Keratinocyte (primary cell): Measurements from ENCODE around the gene KIF24. TPM values are rescaled to one million over a fixed set of nuclear protein-coding genes. Genes with fewer than 3 reads are reported as not detected.

Source experiments
- DNase-seq: peaks from one replicate; pipeline ENCODE4 v3.0.0-alpha.2; 2011; ENCODE audit warnings: low read depth, missing footprints, low spot score
- FAIRE-seq: peaks from 2 replicates; lab custom pipeline; 2011; peaks lifted over from hg19 to GRCh38; lab: Jason Lieb, UNC
- H2AFZ ChIP-seq: 2 replicates; pipeline ENCODE4 v1.6.0; 2012; ENCODE audit warnings: low read length, control low read depth, inconsistent platforms; ENCODE audit not compliant: control insufficient read depth
- H3K27ac ChIP-seq: 2 replicates; pipeline ENCODE4 v1.5.1; 2011; ENCODE audit warnings: low read length; ENCODE audit not compliant: control insufficient read depth, insufficient read depth
- H3K27me3 ChIP-seq: 3 replicates; pipeline ENCODE4 v1.6.0; 2011; ENCODE audit warnings: low read length; ENCODE audit not compliant: control insufficient read depth, insufficient read depth; ENCODE audit errors: extremely low read depth
- H3K36me3 ChIP-seq, 2 experiments: 2 replicates in 1 of 2; 3 replicates in 1 of 2; pipeline ENCODE4 v1.5.1; 2011; ENCODE audit warnings: low read length in 2 of 2, mild to moderate bottlenecking in 1 of 2; ENCODE audit not compliant: control insufficient read depth in 2 of 2, insufficient read depth in 2 of 2; ENCODE audit errors: extremely low read depth in 1 of 2
- H3K4me1 ChIP-seq: 3 replicates; pipeline ENCODE4 v1.5.1; 2011; ENCODE audit warnings: low read length; ENCODE audit not compliant: control insufficient read depth, insufficient read depth; ENCODE audit errors: extremely low read depth
- H3K4me2 ChIP-seq: 3 replicates; pipeline ENCODE4 v1.6.0; 2011; ENCODE audit warnings: low read depth, low read length; ENCODE audit not compliant: control insufficient read depth, insufficient read depth; ENCODE audit errors: extremely low read depth
- H3K4me3 ChIP-seq, 3 experiments: fragments of 200-600 bp in 1 of 3; sonication (generic) in 1 of 3; 2 replicates in 2 of 3; 3 replicates in 1 of 3; pipeline ENCODE4 v1.5.1; 2011 to 2016; ENCODE audit warnings: low read length in 3 of 3, mild to moderate bottlenecking in 3 of 3, control low read depth in 2 of 3, inconsistent platforms in 1 of 3, low read depth in 1 of 3, mixed read lengths in 1 of 3, mixed run types in 1 of 3, moderate library complexity in 1 of 3; ENCODE audit not compliant: control insufficient read depth in 2 of 3, insufficient read depth in 2 of 3; ENCODE audit errors: extremely low read depth in 1 of 3
- H3K79me2 ChIP-seq: 2 replicates; pipeline ENCODE4 v1.6.0; 2012; ENCODE audit warnings: low read length; ENCODE audit not compliant: control insufficient read depth, insufficient read depth
- H3K9ac ChIP-seq: 3 replicates; pipeline ENCODE4 v1.6.0; 2011; ENCODE audit warnings: low read length; ENCODE audit not compliant: control insufficient read depth, insufficient read depth; ENCODE audit errors: extremely low read depth
- H3K9me1 ChIP-seq: 3 replicates; pipeline ENCODE4 v1.6.0; 2011; ENCODE audit warnings: low read length; ENCODE audit not compliant: control insufficient read depth, insufficient read depth; ENCODE audit errors: extremely low read depth
- H3K9me3 ChIP-seq: 2 replicates; pipeline ENCODE4 v1.5.1; 2012; ENCODE audit warnings: low read depth, low read length; ENCODE audit not compliant: control insufficient read depth
- H4K20me1 ChIP-seq: 3 replicates; pipeline ENCODE4 v1.6.0; 2011; ENCODE audit warnings: low read length; ENCODE audit not compliant: control insufficient read depth, insufficient read depth; ENCODE audit errors: extremely low read depth
- EZH2 ChIP-seq: IDR thresholded peaks from one replicate; pipeline ENCODE4 v1.6.1; 2012; ENCODE audit warnings: inconsistent platforms, mild to moderate bottlenecking, low read length, moderate library complexity
- dilution Hi-C: fragments of 300-500 bp; cut with MboI; formaldehyde crosslinking; loops from one replicate; pipeline ENCODE4 v1.7.0; 2020; ENCODE audit warnings: low sequenced_read_pairs; ENCODE audit not compliant: extremely low pct_ligation_motif_present
- polyA plus RNA-seq, 5 experiments: library from polyadenylated mRNA; depleted of rRNA in 3 of 5; stranded (reverse) in 3 of 5; stranded (forward) in 1 of 5; unstranded in 1 of 5; fragments of >200 nt; gene quantifications; 1 replicate in 1 of 5; 2 replicates in 3 of 5; 3 replicates in 1 of 5; pipeline versions ENCODE4 v1.2.1 to v1.2.3, GENCODE V29; 2011 to 2012; ENCODE audit warnings: missing spikeins in 2 of 5, low read depth in 1 of 5, low replicate concordance in 1 of 5
- TF ChIP-seq, protein P1 (sequence below), 3 experiments: IDR thresholded peaks in 1 of 3; conservative IDR thresholded peaks in 1 of 3; optimal IDR thresholded peaks in 1 of 3; 2 replicates in 2 of 3; 3 replicates in 1 of 3; pipeline versions ENCODE3 to v1.5.1; 2011; ENCODE audit warnings: low read length in 3 of 3, mild to moderate bottlenecking in 3 of 3, moderate library complexity in 2 of 3, control low read depth in 1 of 3, inconsistent platforms in 1 of 3; ENCODE audit not compliant: insufficient read depth in 2 of 3; ENCODE audit errors: extremely low read depth in 1 of 3

KIF24 gene
- polyA plus RNA-seq, 1 donor (not counting 4 experiments of a cell fraction or from before 2014, with no cell fraction given): 1.8 TPM

- no peaks in the 10 kb centered on the region for H3K36me3 ChIP-seq
- H3K4me3 ChIP-seq: no peak overlapping the region
- no peak overlapping the region for H2AFZ ChIP-seq
- peaks cover 9% of the 10 kb centered on the region for H3K4me1 ChIP-seq
- dilution Hi-C loops: no loop called here
- no peak overlapping the region for H3K4me2 ChIP-seq
- H3K27ac ChIP-seq: no peak overlapping the region
- no peaks in the 10 kb centered on the region for H4K20me1 ChIP-seq
- H3K9me1 ChIP-seq: no peaks in the 10 kb centered on the region
- peaks cover 10% of the 10 kb centered on the region for H3K79me2 ChIP-seq
- no peak overlapping the region for H3K9ac ChIP-seq
- FAIRE-seq (no peak), DNase-seq (no peak)
- TF ChIP-seq EZH2: no peak
- TF ChIP-seq, protein P1, sequence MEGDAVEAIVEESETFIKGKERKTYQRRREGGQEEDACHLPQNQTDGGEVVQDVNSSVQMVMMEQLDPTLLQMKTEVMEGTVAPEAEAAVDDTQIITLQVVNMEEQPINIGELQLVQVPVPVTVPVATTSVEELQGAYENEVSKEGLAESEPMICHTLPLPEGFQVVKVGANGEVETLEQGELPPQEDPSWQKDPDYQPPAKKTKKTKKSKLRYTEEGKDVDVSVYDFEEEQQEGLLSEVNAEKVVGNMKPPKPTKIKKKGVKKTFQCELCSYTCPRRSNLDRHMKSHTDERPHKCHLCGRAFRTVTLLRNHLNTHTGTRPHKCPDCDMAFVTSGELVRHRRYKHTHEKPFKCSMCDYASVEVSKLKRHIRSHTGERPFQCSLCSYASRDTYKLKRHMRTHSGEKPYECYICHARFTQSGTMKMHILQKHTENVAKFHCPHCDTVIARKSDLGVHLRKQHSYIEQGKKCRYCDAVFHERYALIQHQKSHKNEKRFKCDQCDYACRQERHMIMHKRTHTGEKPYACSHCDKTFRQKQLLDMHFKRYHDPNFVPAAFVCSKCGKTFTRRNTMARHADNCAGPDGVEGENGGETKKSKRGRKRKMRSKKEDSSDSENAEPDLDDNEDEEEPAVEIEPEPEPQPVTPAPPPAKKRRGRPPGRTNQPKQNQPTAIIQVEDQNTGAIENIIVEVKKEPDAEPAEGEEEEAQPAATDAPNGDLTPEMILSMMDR (optimal IDR thresholded peaks at IDR 0.05 in 1 of 3, IDR thresholded peaks at IDR 0.05 in 1 of 3, conservative IDR thresholded peaks at IDR 0.05 in 1 of 3; ENCODE audit: extremely low read depth in 1 of 3, insufficient read depth in 2 of 3, low read length in 3 of 3): no peak
- H3K27me3 ChIP-seq: no peaks in the 10 kb centered on the region
- no peaks in the 10 kb centered on the region for H3K9me3 ChIP-seq
Observed at GRCh38 chr9:34322899-34323591, 6.0 kb downstream of the KIF24 start.

DNA sequence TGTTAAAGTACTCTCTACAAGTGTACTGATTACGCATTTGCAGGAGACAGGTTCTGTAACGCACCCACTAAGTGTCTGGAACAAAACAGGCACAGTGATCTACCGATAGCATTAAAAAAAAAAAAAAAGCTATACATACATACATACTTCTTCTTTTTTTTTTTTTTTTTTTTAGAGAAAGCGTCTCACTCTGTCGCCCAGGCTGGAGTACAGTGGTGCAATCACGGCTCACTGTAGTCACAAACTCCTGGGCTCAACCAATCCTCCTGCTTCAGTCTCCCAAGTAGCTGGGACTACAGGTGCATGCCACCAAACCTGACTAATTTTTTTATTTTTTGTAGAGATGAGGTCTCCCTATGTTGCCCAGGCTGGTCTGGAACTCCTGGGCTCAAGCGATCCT lies 7.6 kb downstream of the KIF24 start:
- peaks cover 4% of the 10 kb centered on the region for H3K79me2 ChIP-seq
- no peaks in the 10 kb centered on the region for H3K9me1 ChIP-seq

More for the DNA sequence above, 7.6 kb downstream of the KIF24 start:
- Histone ChIP-seq H3K9ac (no peak overlapping the region), H3K9me3 (no peaks in the 10 kb centered on the region), H4K20me1 (no peaks in the 10 kb centered on the region), H3K27me3 (no peaks in the 10 kb centered on the region), H3K4me3 (no peak overlapping the region), H3K36me3 (no peaks in the 10 kb centered on the region), H3K4me2 (no peak overlapping the region), H3K27ac (no peak overlapping the region), H2AFZ (no peak overlapping the region), H3K4me1 (peaks cover 2% of the 10 kb centered on the region)
- TF ChIP-seq EZH2: no peak
- TF ChIP-seq, protein P1 (optimal IDR thresholded peaks at IDR 0.05 in 1 of 3, IDR thresholded peaks at IDR 0.05 in 1 of 3, conservative IDR thresholded peaks at IDR 0.05 in 1 of 3; ENCODE audit: extremely low read depth in 1 of 3, insufficient read depth in 2 of 3, low read length in 3 of 3): no peak
- FAIRE-seq (no peak), DNase-seq (no peak)
- dilution Hi-C loops: no loop called here
